HepG2 (cell line): ENCODE measurements around the gene SLC22A23. TPM values are rescaled to one million over a fixed set of nuclear protein-coding genes. Genes with fewer than 3 reads are reported as not detected.

Experiments used
- ATAC-seq: fragments of 200-7000 bp; cut with Tn5 transposase; 3 replicates; pipeline ENCODE4 v1.9.1; 2020; ENCODE audit warnings: mild to moderate bottlenecking, moderate library complexity
- BruUV-seq: library from RNA; stranded (reverse); fragments of 400-500 nt; replicated peaks from 2 replicates; lab custom pipeline; 2021; lab: Mats Ljungman, UMichigan
- CTCF ChIA-PET: fragments of 300-600 bp; formaldehyde crosslinking; extraction: SDS; loops from one replicate; lab custom pipeline; 2021; ENCODE audit warnings: low total read pairs, inconsistent platforms, low intra/inter-chr PET ratio; lab: Yijun Ruan, JAX
- POLR2A ChIA-PET: fragments of 350-600 bp; sonication (Branson Sonifier 250); formaldehyde crosslinking; loops from one replicate; lab custom pipeline; 2020; ENCODE audit warnings: antibody characterized with exemption, inconsistent platforms; lab: Yijun Ruan, JAX
- DNase-seq: peaks from one replicate; pipeline ENCODE4 v3.0.0-alpha.2; 2015; ENCODE audit warnings: low spot score
- FAIRE-seq: peaks from 3 replicates; lab custom pipeline; 2011; peaks lifted over from hg19 to GRCh38; lab: Jason Lieb, UNC
- H2AFZ ChIP-seq: one replicate; pipeline ENCODE4 v1.6.1; 2011; ENCODE audit warnings: low read length, inconsistent platforms
- H3K27ac ChIP-seq: fragments of 300-600 bp; 3 replicates; pipeline ENCODE4 v1.8.0; 2011; ENCODE audit warnings: mixed run types, mild to moderate bottlenecking, mixed read lengths, low read length, inconsistent platforms; ENCODE audit not compliant: insufficient read depth; ENCODE audit errors: extremely low read length
- H3K27me3 ChIP-seq, 2 experiments: fragments of 200-600 bp in 1 of 2; 2 replicates in 1 of 2; 3 replicates in 1 of 2; pipeline versions ENCODE4 v1.6.0 to v1.8.0; 2011; ENCODE audit warnings: low read length in 2 of 2, mild to moderate bottlenecking in 2 of 2, moderate library complexity in 2 of 2, inconsistent platforms in 1 of 2; ENCODE audit not compliant: insufficient read depth in 2 of 2, control insufficient read depth in 1 of 2
- H3K36me3 ChIP-seq, 2 experiments: fragments of 200-600 bp in 1 of 2; replicated peaks in 1 of 2; 2 replicates in 1 of 2; 3 replicates in 1 of 2; pipeline versions ENCODE4 v1.5.1 to v1.8.0; 2011; ENCODE audit warnings: low read length in 2 of 2, inconsistent platforms in 1 of 2; ENCODE audit not compliant: insufficient read depth in 2 of 2, control insufficient read depth in 1 of 2
- H3K4me1 ChIP-seq: 2 replicates; pipeline ENCODE4 v1.5.1; 2012; ENCODE audit warnings: low read length, inconsistent platforms; ENCODE audit not compliant: insufficient read depth
- H3K4me2 ChIP-seq: 2 replicates; pipeline ENCODE4 v1.6.0; 2011; ENCODE audit warnings: low read depth, low read length, inconsistent platforms
- H3K4me3 ChIP-seq, 3 experiments: fragments of 200-600 bp in 1 of 3; sonication (generic), shearing (Covaris generic) in 1 of 3; replicated peaks in 1 of 3; 2 replicates each; pipeline ENCODE4 v1.5.1; 2011 to 2016; ENCODE audit warnings: low read length in 3 of 3, inconsistent platforms in 2 of 3, low read depth in 2 of 3, mild to moderate bottlenecking in 2 of 3, control low read depth in 1 of 3, mixed read lengths in 1 of 3; ENCODE audit not compliant: insufficient read depth in 1 of 3
- H3K79me2 ChIP-seq: one replicate; pipeline ENCODE4 v1.6.1; 2011; ENCODE audit warnings: low read length, inconsistent platforms; ENCODE audit not compliant: insufficient read depth
- H3K9ac ChIP-seq: 2 replicates; pipeline ENCODE4 v1.6.0; 2011; ENCODE audit warnings: mild to moderate bottlenecking, low read depth, low read length, inconsistent platforms; ENCODE audit not compliant: insufficient read depth
- H3K9me3 ChIP-seq: 2 replicates; pipeline ENCODE4 v1.5.1; 2012; ENCODE audit warnings: mild to moderate bottlenecking, low read length
- H4K20me1 ChIP-seq: 2 replicates; pipeline ENCODE4 v1.6.0; 2011; ENCODE audit warnings: inconsistent platforms, mild to moderate bottlenecking, low read length, moderate library complexity; ENCODE audit not compliant: insufficient read depth
- ATAD3A ChIP-seq: sonication (generic); formaldehyde crosslinking; IDR thresholded peaks from 2 replicates; pipeline ENCODE4 v1.4.0; 2020; ENCODE audit warnings: missing genetic modification reagents
- DR1 ChIP-seq: sonication (generic); formaldehyde crosslinking; IDR thresholded peaks from 2 replicates; pipeline ENCODE4 v1.8.0; 2021; ENCODE audit warnings: mild to moderate bottlenecking, missing genetic modification reagents, inconsistent platforms
- ERF ChIP-seq: IDR thresholded peaks from 2 replicates; pipeline ENCODE4 v1.6.1; 2018; ENCODE audit warnings: missing biosample characterization, missing genetic modification reagents
- FOXK1 ChIP-seq: sonication (generic); formaldehyde crosslinking; IDR thresholded peaks from 2 replicates; pipeline ENCODE4 v1.4.0; 2020; ENCODE audit warnings: low read depth, missing genetic modification reagents, borderline replicate concordance
- FOXP1 ChIP-seq, 2 experiments: fragments of 450-650 bp in 1 of 2; IDR thresholded peaks; 2 replicates each; pipeline ENCODE4 v1.6.1; 2017 to 2018; ENCODE audit warnings: antibody characterized with exemption in 1 of 2
- MAX ChIP-seq: IDR thresholded peaks from 2 replicates; pipeline ENCODE4 v1.6.1; 2012; ENCODE audit warnings: inconsistent platforms
- NCOA5 ChIP-seq: sonication (generic); formaldehyde crosslinking; IDR thresholded peaks from 2 replicates; pipeline ENCODE4 v1.4.0; 2020; ENCODE audit warnings: missing genetic modification reagents
- NR3C1 ChIP-seq: sonication (generic); formaldehyde crosslinking; IDR thresholded peaks from 2 replicates; pipeline ENCODE4 v1.4.0; 2020; ENCODE audit warnings: missing genetic modification reagents
- SSRP1 ChIP-seq: IDR thresholded peaks from 2 replicates; pipeline ENCODE4 v1.6.1; 2016; ENCODE audit warnings: control low read depth
- ZHX1 ChIP-seq: sonication (generic); formaldehyde crosslinking; IDR thresholded peaks from 2 replicates; pipeline ENCODE4 v1.8.1; 2022; ENCODE audit warnings: low read depth, mild to moderate bottlenecking, missing genetic modification reagents
- ZNF30 ChIP-seq: sonication (generic); formaldehyde crosslinking; IDR thresholded peaks from 2 replicates; pipeline ENCODE4 v1.5.0; 2020; ENCODE audit warnings: mild to moderate bottlenecking, missing genetic modification reagents
- ZNF552 ChIP-seq: sonication (generic); formaldehyde crosslinking; IDR thresholded peaks from 2 replicates; pipeline ENCODE4 v1.9.0; 2022; ENCODE audit warnings: missing genetic modification reagents, mild to moderate bottlenecking, borderline replicate concordance
- ZNF687 ChIP-seq: sonication (generic); formaldehyde crosslinking; IDR thresholded peaks from 2 replicates; pipeline ENCODE4 v1.5.1; 2020; ENCODE audit warnings: mild to moderate bottlenecking, missing genetic modification reagents, moderate library complexity
- WGBS: methylation state at CpG from one replicate; pipeline ENCODE4 v1.1.6; 2017; ENCODE audit warnings: low lambda C conversion rate; 5-methylcytosine and 5-hydroxymethylcytosine counted together
- in situ Hi-C: cut with HindIII; loops from 2 replicates; pipeline ENCODE4 v1.10.0; 2017; ENCODE audit warnings: low pct_unique_long_range_greater_than_20kb; ENCODE audit not compliant: extremely low pct_ligation_motif_present
- intact Hi-C: fragments of 100-400 bp; cut with micrococcal nuclease; formaldehyde crosslinking; loops from one replicate; pipeline ENCODE4 v1.10.0; 2022; ENCODE audit not compliant: unreplicated experiment
- polyA plus RNA-seq, 8 experiments: library from polyadenylated mRNA; depleted of rRNA in 3 of 8; stranded (reverse) in 7 of 8; unstranded in 1 of 8; fragments of >200 nt; fragmentation: Illumina TruSeq in 4 of 8; extraction: Trizol in 4 of 8; gene quantifications; 2 replicates each; pipeline versions ENCODE4 v1.2.1 to v1.2.3, GENCODE V29; 2011 to 2016; ENCODE audit warnings: low read depth in 4 of 8, missing spikeins in 1 of 8, mixed read lengths in 1 of 8; ENCODE audit not compliant: insufficient read depth in 1 of 8
- total RNA-seq, 5 experiments: library from RNA; depleted of rRNA; stranded (reverse); fragments of >200 nt; fragmentation: Illumina TruSeq; extraction: Trizol; gene quantifications; 2 replicates each; pipeline ENCODE4 v1.2.3, GENCODE V29; 2016; ENCODE audit warnings: low read depth in 1 of 5

SLC22A23 gene
- total and polyA plus RNA-seq, 2 of the 13 experiments (the other 11 are each of a cell fraction or from before 2014, with no cell fraction given), result 11.8 to 17.5 TPM

GRCh38 chr6:3438190-3439167 is 18.4 kb downstream of the SLC22A23 start:
- H3K27ac ChIP-seq, result peak overlapping the region; percentile 28
- H3K79me2 ChIP-seq, result peaks cover 82% of the 10 kb centered on the region
- no peaks in the 10 kb centered on the region for H3K9me3 ChIP-seq
- intact Hi-C loops, result loop anchor here (2.0 kb wide), 1 partner anchor 16 kb away; no protein-coding TSS in a partner anchor
- peak overlapping the region in 1 of 3 experiments; percentile 5; a peak in 1 of 6 replicates for H3K4me3 ChIP-seq
- H3K9ac ChIP-seq, result no peak overlapping the region; the same call in 1 of the 2 replicates
- WGBS, result 55% methylated on average over 25 of the region's 26 CpGs
- peaks cover 6 to 50% of the 10 kb centered on the region in 2 experiments for H3K36me3 ChIP-seq
- DNase-seq (peak; percentile 68), FAIRE-seq (peak; percentile 79), ATAC-seq (peak; percentile 85)
- peaks cover 47% of the 10 kb centered on the region for H4K20me1 ChIP-seq
- POLR2A ChIA-PET, result interaction anchor here (1.4 kb wide), 1 partner anchor 16 kb away, joined by 3 read pairs; no protein-coding TSS in a partner anchor
- in situ Hi-C loops, result no loop called here
- no TSS peak for BruUV-seq
- H3K4me1 ChIP-seq, result peaks cover 44% of the 10 kb centered on the region
- peak overlapping the region; percentile 40 for H3K4me2 ChIP-seq
- H2AFZ ChIP-seq, result no peak overlapping the region
- CTCF ChIA-PET, result no interaction called here
- H3K27me3 ChIP-seq, result no peaks in the 10 kb centered on the region
- TF ChIP-seq NCOA5 (CRISPR knock-in tag), result no peak
- TF ChIP-seq ZHX1 (CRISPR knock-in tag), result no peak
- TF ChIP-seq ATAD3A (CRISPR knock-in tag), result no peak
- no peak for TF ChIP-seq NR3C1 (CRISPR knock-in tag)
- no peak for TF ChIP-seq SSRP1 (CRISPR knock-in tag)
- TF ChIP-seq FOXK1, result peak; percentile 40; the same call in 1 of the 2 replicates
- peak; percentile 85 for TF ChIP-seq ZNF687
- TF ChIP-seq ERF (CRISPR knock-in tag), result peak; percentile 30; the same call in 1 of the 2 replicates
- no peak for TF ChIP-seq DR1
- peak; percentile 20; the same call in 1 of the 2 replicates for TF ChIP-seq MAX
- peak; percentile 18; the same call in 1 of the 2 replicates for TF ChIP-seq ZNF552
- TF ChIP-seq ZNF30 (CRISPR knock-in tag), result no peak
- TF ChIP-seq FOXP1 (IDR thresholded peaks at IDR 0.05), result no peak
- 0 out of 2 replicates have a peak, but pooled peaks have one; percentile 8 for TF ChIP-seq FOXP1 (CRISPR knock-in tag; IDR thresholded peaks at IDR 0.05)
